ENCODE results near the gene NUP85.
"Not testable (repeated sequence)": the region's sequence is repeated elsewhere in the genome, so short reads cannot be mapped to it uniquely, and the experiment has no call there.

NUP85 gene

GRCh38 chr17:75207050-75207407 lies 1.6 kb downstream of the NUP85 start:
- DNase-seq = not testable (repeated sequence)

- no peak for DNase-seq
Observed at GRCh38 chr17:75207760-75208159, 2.3 kb downstream of the NUP85 start.

GRCh38 chr17:75208161-75208560 lies 2.7 kb downstream of the NUP85 start:
- no peak for DNase-seq

- DNase-seq = no peak
Observed at GRCh38 chr17:75209061-75209460, 3.6 kb downstream of the NUP85 start.

- no peak for DNase-seq
Observed at GRCh38 chr17:75218131-75218530, 12.7 kb downstream of the NUP85 start.

GRCh38 chr17:75219815-75220214 lies 14.3 kb downstream of the NUP85 start:
- DNase-seq = no peak

- no peak for DNase-seq
Observed at GRCh38 chr17:75225016-75225415, 19.5 kb downstream of the NUP85 start.

- DNase-seq = no peak
Observed at GRCh38 chr17:75227729-75228128, 22.2 kb downstream of the NUP85 start.

- DNase-seq = no peak
Observed at GRCh38 chr17:75228305-75228704, 22.8 kb downstream of the NUP85 start.

- no peak for DNase-seq
Observed at GRCh38 chr17:75228847-75229246, 23.4 kb downstream of the NUP85 start.

GRCh38 chr17:75231071-75231470 lies 25.6 kb downstream of the NUP85 start:
- no peak for DNase-seq

GRCh38 chr17:75231741-75232464 lies 26.4 kb downstream of the NUP85 start:
- no peak for DNase-seq

GRCh38 chr17:75232786-75233185 lies 27.3 kb downstream of the NUP85 start:
- no peak for DNase-seq

GRCh38 chr17:75237100-75238014 lies 31.9 kb downstream of the NUP85 start:
- DNase-seq = no peak

- DNase-seq = no peak
Observed at GRCh38 chr17:75238020-75238580, 32.6 kb downstream of the NUP85 start.

GRCh38 chr17:75238684-75239191 lies 33.3 kb downstream of the NUP85 start:
- peak; percentile 61 for DNase-seq

GRCh38 chr17:75239214-75239613 lies 33.7 kb downstream of the NUP85 start:
- DNase-seq = no peak

- no peak for DNase-seq
Observed at GRCh38 chr17:75239778-75240393, 34.4 kb downstream of the NUP85 start.

GRCh38 chr17:75240394-75241142 lies 35.1 kb downstream of the NUP85 start:
- DNase-seq = peak; percentile 47

GRCh38 chr17:75241143-75241430 lies 35.6 kb downstream of the NUP85 start:
- DNase-seq = peak; percentile 21

- DNase-seq = no peak
Observed at GRCh38 chr17:75241502-75241901, 36.0 kb downstream of the NUP85 start.

GRCh38 chr17:75241996-75242460 lies 36.5 kb downstream of the NUP85 start:
- DNase-seq = no peak
